HCT116 (cell line): ENCODE results near the gene MTOR. TPM values are rescaled to one million over a fixed set of nuclear protein-coding genes. Genes with fewer than 3 reads are reported as not detected.

Source experiments
- ATAC-seq: fragments of 200-7000 bp; cut with Tn5 transposase; 2 replicates; pipeline ENCODE4 v1.9.1; 2020; ENCODE audit warnings: mild to moderate bottlenecking, moderate library complexity
- BruUV-seq: library from RNA; stranded (reverse); fragments of 400-500 nt; replicated peaks from 2 replicates; lab custom pipeline; 2021; lab: Mats Ljungman, UMichigan
- CTCF ChIA-PET: fragments of 300-600 bp; sonication (Branson Sonifier 250); formaldehyde crosslinking; loops from one replicate; lab custom pipeline; 2021; ENCODE audit warnings: antibody characterized with exemption; lab: Charles Lee
- POLR2A ChIA-PET: fragments of 300-600, 350-600 bp; sonication (Branson Sonifier 250); formaldehyde crosslinking; loops from one replicate; lab custom pipeline; 2021; ENCODE audit warnings: antibody characterized with exemption; lab: Charles Lee
- RAD21 ChIA-PET, 2 experiments: fragments of 300-600 bp; sonication (Branson Sonifier 250); formaldehyde crosslinking; loops; one replicate each; lab custom pipeline; 2023; ENCODE audit warnings: low total read pairs in 2 of 2; ENCODE audit not compliant: uncharacterized antibody in 2 of 2, unreplicated experiment in 2 of 2, low non-redundant PET in 1 of 2; lab: Charles Lee
- DNase-seq: peaks from one replicate; pipeline ENCODE4 v3.0.0-alpha.2; 2010; ENCODE audit warnings: low read depth, low spot score
- H2AFZ ChIP-seq: fragments of 200-600 bp; shearing (Covaris generic), sonication (generic); 2 replicates; pipeline ENCODE4 v1.6.1; 2017; ENCODE audit warnings: low read depth, mixed run types, mixed read lengths, antibody characterized with exemption, low read length; ENCODE audit not compliant: poor library complexity, severe bottlenecking
- H3K27ac ChIP-seq: 2 replicates; pipeline ENCODE4 v1.5.1; 2012; ENCODE audit warnings: low read depth, low read length
- H3K27me3 ChIP-seq: fragments of 200-600 bp; sonication (generic); 2 replicates; pipeline ENCODE4 v1.6.1; 2016; ENCODE audit warnings: mixed run types, low read length, mixed read lengths; ENCODE audit not compliant: insufficient read depth
- H3K36me3 ChIP-seq, 2 experiments: fragments of 200-500 bp in 1 of 2; fragments of 200-600 bp in 1 of 2; sonication (Bioruptor generic) in 1 of 2; sonication (generic) in 1 of 2; 2 replicates each; pipeline versions ENCODE4 v1.5.1 to v1.6.1; 2014 to 2016; ENCODE audit warnings: low read length in 2 of 2, inconsistent platforms in 1 of 2, mixed read lengths in 1 of 2, mixed run types in 1 of 2; ENCODE audit not compliant: insufficient read depth in 2 of 2, control insufficient read depth in 1 of 2
- H3K4me1 ChIP-seq, 2 experiments: fragments of 200-600 bp in 1 of 2; sonication (generic) in 1 of 2; 2 replicates each; pipeline versions ENCODE4 v1.5.1 to v1.6.1; 2012 to 2017; ENCODE audit warnings: low read length in 2 of 2, inconsistent platforms in 1 of 2, mild to moderate bottlenecking in 1 of 2, mixed read lengths in 1 of 2, mixed run types in 1 of 2, moderate library complexity in 1 of 2; ENCODE audit not compliant: insufficient read depth in 2 of 2, control insufficient read depth in 1 of 2
- H3K4me2 ChIP-seq: fragments of 200-600 bp; sonication (generic); 2 replicates; pipeline ENCODE4 v1.6.1; 2017; ENCODE audit warnings: mixed run types, low read length, mixed read lengths
- H3K4me3 ChIP-seq, 2 experiments: fragments of 200-600 bp in 1 of 2; sonication (generic) in 1 of 2; replicated peaks in 1 of 2; 2 replicates each; pipeline ENCODE4 v1.5.1; 2011 to 2016; ENCODE audit warnings: low read length in 2 of 2, control low read depth in 1 of 2, low read depth in 1 of 2, mild to moderate bottlenecking in 1 of 2, mixed read lengths in 1 of 2, mixed run types in 1 of 2
- H3K79me2 ChIP-seq: fragments of 200-600 bp; sonication (generic); 2 replicates; pipeline ENCODE4 v1.6.1; 2017; ENCODE audit warnings: mild to moderate bottlenecking, mixed run types, low read length, moderate library complexity, mixed read lengths; ENCODE audit not compliant: insufficient read depth
- H3K9ac ChIP-seq: fragments of 200-600 bp; sonication (generic); 2 replicates; pipeline ENCODE4 v1.6.1; 2016; ENCODE audit warnings: low read length, mixed read lengths
- H3K9me2 ChIP-seq: fragments of 200-600 bp; sonication (generic), shearing (Covaris generic); 2 replicates; pipeline ENCODE4 v1.6.1; 2017; ENCODE audit warnings: mixed run types, mild to moderate bottlenecking, moderate library complexity; ENCODE audit not compliant: insufficient read depth
- H3K9me3 ChIP-seq, 2 experiments: fragments of 200-500 bp in 1 of 2; fragments of 200-600 bp in 1 of 2; sonication (Bioruptor generic) in 1 of 2; sonication (generic) in 1 of 2; 2 replicates each; pipeline ENCODE4 v1.6.1; 2014 to 2017; ENCODE audit warnings: low read length in 2 of 2, mixed read lengths in 2 of 2, inconsistent platforms in 1 of 2, low read depth in 1 of 2, mild to moderate bottlenecking in 1 of 2, mixed run types in 1 of 2, moderate library complexity in 1 of 2; ENCODE audit not compliant: control insufficient read depth in 1 of 2, insufficient read depth in 1 of 2
- H4K20me1 ChIP-seq: fragments of 200-600 bp; sonication (generic), shearing (Covaris generic); 2 replicates; pipeline ENCODE4 v1.6.1; 2017; ENCODE audit warnings: mixed run types, mild to moderate bottlenecking, moderate library complexity; ENCODE audit not compliant: insufficient read depth
- CEBPB ChIP-seq: IDR thresholded peaks from 2 replicates; pipeline ENCODE4 v1.6.1; 2012; ENCODE audit warnings: low read depth
- ELF1 ChIP-seq: IDR thresholded peaks from 2 replicates; pipeline ENCODE4 v1.6.1; 2012; ENCODE audit warnings: low read depth, borderline replicate concordance
- EZH2 ChIP-seq: fragments of 200-600 bp; sonication (generic); IDR thresholded peaks from 2 replicates; pipeline ENCODE4 v1.6.1; 2017; ENCODE audit warnings: antibody characterized with exemption, mixed run types
- EZH2phosphoT487 ChIP-seq: fragments of 200-600 bp; IDR thresholded peaks from 2 replicates; pipeline ENCODE4 v1.6.1; 2018; ENCODE audit warnings: antibody characterized with exemption, borderline replicate concordance
- YY1 ChIP-seq: IDR thresholded peaks from 2 replicates; pipeline ENCODE4 v1.6.1; 2011; ENCODE audit warnings: low read length, low read depth, moderate library complexity, mild to moderate bottlenecking; ENCODE audit not compliant: insufficient replicate concordance; ENCODE audit errors: extremely low read depth
- ZFX ChIP-seq: fragments of 450-650 bp; IDR thresholded peaks from 2 replicates; pipeline ENCODE4 v1.6.1; 2017
- intact Hi-C: fragments of 100-400 bp; cut with micrococcal nuclease; formaldehyde crosslinking; loops from 2 replicates; pipeline ENCODE4 v1.10.0; 2022
- total RNA-seq: library from RNA; stranded (reverse); gene quantifications from one replicate; pipeline ENCODE4 v1.2.1, GENCODE V29; 2021; ENCODE audit not compliant: unreplicated experiment
- TF ChIP-seq, protein P1 (sequence below): IDR thresholded peaks from 2 replicates; pipeline ENCODE4 v1.6.1; 2012

MTOR gene
- total RNA-seq, 1 experiment from 2014 or later, result 42.2 TPM

DNA sequence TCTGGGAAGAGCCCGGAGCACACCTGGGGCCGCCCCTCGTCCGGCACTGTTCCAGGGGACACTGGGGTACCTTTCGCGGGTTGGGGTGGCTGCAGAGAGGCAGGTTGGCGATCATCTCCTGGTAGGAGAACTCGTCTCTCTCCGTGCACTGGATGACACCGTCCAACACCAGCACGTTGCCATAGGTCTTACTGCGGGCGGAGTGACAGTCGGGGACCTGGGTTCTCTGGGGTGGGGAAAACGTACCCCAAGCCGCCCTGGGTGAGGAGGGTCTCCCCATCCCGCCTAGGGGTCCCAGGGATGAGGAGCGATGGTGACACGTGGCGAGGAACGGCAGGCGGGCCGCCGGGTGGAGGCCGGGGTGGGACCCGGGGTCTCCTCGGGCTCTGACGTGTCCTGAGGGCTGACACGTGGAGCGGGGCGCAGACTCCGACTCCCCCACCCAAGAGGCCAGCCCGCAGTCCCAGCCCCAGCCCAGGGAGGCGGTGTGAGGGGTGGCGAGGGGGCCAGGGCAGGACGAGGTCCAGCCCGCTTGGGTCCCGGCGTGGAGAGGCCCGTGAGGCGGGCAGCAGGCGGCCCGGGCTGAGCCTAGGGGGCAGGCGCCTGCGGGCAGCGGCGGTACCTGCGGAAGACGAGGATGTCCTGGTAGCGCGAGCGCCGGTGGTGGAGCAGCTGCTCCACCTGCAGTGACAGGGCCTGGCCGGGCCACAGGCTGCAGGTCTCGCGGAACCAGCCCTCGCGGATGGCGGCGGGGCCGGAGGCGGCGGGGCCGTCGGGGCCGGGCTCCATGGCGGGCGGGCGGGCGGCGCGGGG, 203.0 kb downstream of the MTOR start:
- Histone ChIP-seq H3K4me3 (peak overlapping the region; percentile 93 to 98), H3K4me2 (peak overlapping the region; percentile 95), H2AFZ (no peak overlapping the region), H3K27me3 (no peaks in the 10 kb centered on the region), H3K79me2 (peaks cover 44% of the 10 kb centered on the region), H4K20me1 (no peaks in the 10 kb centered on the region), H3K9me3 (no peaks in the 10 kb centered on the region), H3K9me2 (no peaks in the 10 kb centered on the region), H3K27ac (peak overlapping the region; percentile 90), H3K4me1 (peaks cover 6 to 25% of the 10 kb centered on the region in 2 experiments; a peak in 3 of 4 replicates), H3K36me3 (peaks cover 2 to 30% of the 10 kb centered on the region in 2 experiments; a peak in 2 of 4 replicates), H3K9ac (peak overlapping the region; percentile 90)
- BruUV-seq, result no TSS peak
- CTCF ChIA-PET, result interaction anchor here (1.9 kb wide), 1 partner anchor 22 kb away, joined by 17 read pairs; no protein-coding TSS in a partner anchor
- RAD21 ChIA-PET, result no interaction called here
- intact Hi-C loops, result no loop called here
- no peak for DNase-seq
- POLR2A ChIA-PET, result interaction anchor here (0.8 kb wide), 1 partner anchor 22 kb away, joined by 3 read pairs; no protein-coding TSS in a partner anchor
- TF ChIP-seq ZFX, result peak; percentile 90
- TF ChIP-seq YY1, result no peak
- TF ChIP-seq, protein P1, sequence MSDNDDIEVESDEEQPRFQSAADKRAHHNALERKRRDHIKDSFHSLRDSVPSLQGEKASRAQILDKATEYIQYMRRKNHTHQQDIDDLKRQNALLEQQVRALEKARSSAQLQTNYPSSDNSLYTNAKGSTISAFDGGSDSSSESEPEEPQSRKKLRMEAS, result peak; percentile 49
- ATAC-seq, result peak; percentile 12

DNA sequence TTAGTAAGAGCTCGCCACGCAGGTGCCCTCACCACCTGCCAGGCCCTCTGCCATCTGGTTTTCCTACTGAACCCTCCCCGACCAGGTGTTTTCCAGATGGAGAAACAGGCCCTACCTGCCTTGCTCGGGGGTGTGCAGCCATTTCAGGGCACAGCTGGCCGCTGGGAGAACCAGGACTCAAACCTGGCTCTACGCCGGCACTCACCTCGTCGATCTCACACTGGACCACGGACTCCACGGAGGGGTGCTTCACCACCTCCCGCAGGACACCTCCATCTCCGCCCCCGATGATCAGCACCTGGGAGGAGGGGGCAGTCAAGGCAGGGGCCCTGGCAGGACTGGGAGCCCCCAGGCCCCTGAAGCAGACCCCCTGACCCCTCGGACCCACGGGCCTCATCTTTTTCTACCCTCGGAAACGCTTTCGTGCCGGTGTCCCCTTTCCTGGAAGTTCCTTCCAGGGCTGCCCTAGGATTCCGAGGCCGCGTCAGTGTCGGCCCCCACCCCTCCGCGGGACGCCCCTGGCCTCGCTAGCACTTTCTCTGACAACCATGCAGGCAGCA, 203.7 kb downstream of the MTOR start:
- Histone ChIP-seq H3K9ac (peak overlapping the region; percentile 90), H3K9me2 (no peaks in the 10 kb centered on the region), H3K4me2 (peak overlapping the region; percentile 95)
- RAD21 ChIA-PET, result interaction anchor here in 1 of 2 experiments (0.6 kb wide), 1 partner anchor 21 kb away, joined by 4 read pairs; no protein-coding TSS in a partner anchor
- intact Hi-C loops, result no loop called here
- TF ChIP-seq EZH2, result no peak
- TF ChIP-seq ELF1, result no peak
- no peak for TF ChIP-seq CEBPB
- no peak for TF ChIP-seq EZH2phosphoT487
- TF ChIP-seq, all 23 proteins: peak for 0
- BruUV-seq, result TSS peak; percentile 47
- no peak overlapping the region for H2AFZ ChIP-seq
- H4K20me1 ChIP-seq, result no peaks in the 10 kb centered on the region
- no peak for DNase-seq
- ATAC-seq, result no peak
- H3K36me3 ChIP-seq, result peaks cover 2 to 30% of the 10 kb centered on the region in 2 experiments; a peak in 2 of 4 replicates
- ChIA-PET CTCF (no interaction called here), POLR2A (no interaction called here)
- peak overlapping the region; percentile 90 for H3K27ac ChIP-seq
- H3K79me2 ChIP-seq, result peaks cover 44% of the 10 kb centered on the region
- peaks cover 6 to 21% of the 10 kb centered on the region in 2 experiments; a peak in 3 of 4 replicates for H3K4me1 ChIP-seq
- no peaks in the 10 kb centered on the region for H3K9me3 ChIP-seq
- H3K4me3 ChIP-seq, result peak overlapping the region; percentile 93 to 98
- H3K27me3 ChIP-seq, result no peaks in the 10 kb centered on the region
